GM21723 (cell line): ENCODE data around the gene RSPO1.

Source experiments
- ATAC-seq: cut with Tn5 transposase; IDR thresholded peaks from one replicate; pipeline ENCODE4 v1.9.1; 2021; ENCODE audit warnings: mild to moderate bottlenecking, moderate library complexity; ENCODE audit not compliant: unreplicated experiment

Gene RSPO1

GRCh38 chr1:37657620-37658412, 23.1 kb upstream of the RSPO1 start:
- no peak for ATAC-seq

- no peak for ATAC-seq
These were observed 22.2 kb upstream of the RSPO1 start for GRCh38 chr1:37656881-37657280.

GRCh38 chr1:37656026-37656425, 21.3 kb upstream of the RSPO1 start:
- no peak for ATAC-seq

- no peak for ATAC-seq
These were observed 20.6 kb upstream of the RSPO1 start for GRCh38 chr1:37655274-37655673.

GRCh38 chr1:37653906-37654305, 19.2 kb upstream of the RSPO1 start:
- no peak for ATAC-seq

- ATAC-seq, result no peak
These were observed 18.3 kb upstream of the RSPO1 start for GRCh38 chr1:37652976-37653375.

- no peak for ATAC-seq
These were observed 17.1 kb upstream of the RSPO1 start for GRCh38 chr1:37651803-37652202.

GRCh38 chr1:37650721-37651120, 16.0 kb upstream of the RSPO1 start:
- no peak for ATAC-seq

GRCh38 chr1:37650173-37650572, 15.5 kb upstream of the RSPO1 start:
- ATAC-seq, result no peak

GRCh38 chr1:37647281-37647680, 12.6 kb upstream of the RSPO1 start:
- ATAC-seq, result no peak

GRCh38 chr1:37641059-37641458, 6.4 kb upstream of the RSPO1 start:
- ATAC-seq, result no peak

GRCh38 chr1:37636435-37636834, 1.7 kb upstream of the RSPO1 start:
- ATAC-seq, result no peak

GRCh38 chr1:37634992-37635902, 555 bp upstream of the RSPO1 start:
- no peak for ATAC-seq

GRCh38 chr1:37633938-37634243, 801 bp downstream of the RSPO1 start:
- no peak for ATAC-seq

GRCh38 chr1:37633040-37633937, 1.4 kb downstream of the RSPO1 start:
- no peak for ATAC-seq

- ATAC-seq, result no peak
These were observed 3.7 kb downstream of the RSPO1 start for GRCh38 chr1:37631036-37631435.

GRCh38 chr1:37630426-37631028, 4.2 kb downstream of the RSPO1 start:
- no peak for ATAC-seq

- no peak for ATAC-seq
These were observed 4.8 kb downstream of the RSPO1 start for GRCh38 chr1:37629726-37630425.

GRCh38 chr1:37629008-37629407, 5.7 kb downstream of the RSPO1 start:
- ATAC-seq, result no peak

- no peak for ATAC-seq
These were observed 6.6 kb downstream of the RSPO1 start for GRCh38 chr1:37628026-37628556.
